GM18511 (cell line): Measurements from ENCODE around the gene LRRTM1.

Experiments used
- ATAC-seq: cut with Tn5 transposase; IDR thresholded peaks from one replicate; pipeline ENCODE4 v1.9.1; 2021; ENCODE audit warnings: mild to moderate bottlenecking, moderate library complexity; ENCODE audit not compliant: unreplicated experiment

LRRTM1 gene

GRCh38 chr2:80303006-80303908 is 1.3 kb downstream of the LRRTM1 start:
- no peak for ATAC-seq

GRCh38 chr2:80302314-80303005 is 2.1 kb downstream of the LRRTM1 start:
- no peak for ATAC-seq

GRCh38 chr2:80302001-80302313 is 2.6 kb downstream of the LRRTM1 start:
- ATAC-seq, result no peak

GRCh38 chr2:80300954-80301353 is 3.6 kb downstream of the LRRTM1 start:
- no peak for ATAC-seq

GRCh38 chr2:80300346-80300745 is 4.2 kb downstream of the LRRTM1 start:
- ATAC-seq, result no peak

- no peak for ATAC-seq
These were observed 4.9 kb downstream of the LRRTM1 start for GRCh38 chr2:80299661-80300060.

- ATAC-seq, result no peak
These were observed 5.6 kb downstream of the LRRTM1 start for GRCh38 chr2:80298954-80299353.

- ATAC-seq, result no peak
These were observed 11.5 kb downstream of the LRRTM1 start for GRCh38 chr2:80293039-80293438.

GRCh38 chr2:80292474-80292873 is 12.1 kb downstream of the LRRTM1 start:
- no peak for ATAC-seq

- no peak for ATAC-seq
These were observed 12.9 kb downstream of the LRRTM1 start for GRCh38 chr2:80291656-80292055.

GRCh38 chr2:80288576-80288975 is 16.0 kb downstream of the LRRTM1 start:
- ATAC-seq, result no peak

- no peak for ATAC-seq
These were observed 23.5 kb downstream of the LRRTM1 start for GRCh38 chr2:80281049-80281448.

GRCh38 chr2:80280598-80280997 is 24.0 kb downstream of the LRRTM1 start:
- no peak for ATAC-seq

GRCh38 chr2:80269806-80270205 is 34.7 kb downstream of the LRRTM1 start:
- ATAC-seq, result no peak

- ATAC-seq, result no peak
These were observed 38.3 kb downstream of the LRRTM1 start for GRCh38 chr2:80266231-80266630.

- no peak for ATAC-seq
These were observed 45.3 kb downstream of the LRRTM1 start for GRCh38 chr2:80259292-80259691.

- ATAC-seq, result no peak
These were observed 45.8 kb downstream of the LRRTM1 start for GRCh38 chr2:80258793-80259192.

- ATAC-seq, result no peak
These were observed 46.2 kb downstream of the LRRTM1 start for GRCh38 chr2:80258341-80258740.

GRCh38 chr2:80257450-80257849 is 47.1 kb downstream of the LRRTM1 start:
- ATAC-seq, result no peak

GRCh38 chr2:80256782-80257167 is 47.8 kb downstream of the LRRTM1 start:
- ATAC-seq, result no peak

- ATAC-seq, result no peak
These were observed 48.4 kb downstream of the LRRTM1 start for GRCh38 chr2:80255918-80256781.
